Measurements from ENCODE around the gene NECTIN4.
"Not testable (repeated sequence)": the region's sequence is repeated elsewhere in the genome, so short reads cannot be mapped to it uniquely, and the experiment has no call there.

GRCh38 chr1:161115961-161116360 lies 26.6 kb upstream of the NECTIN4 start:
- not testable (repeated sequence) for TF ChIP-seq CTCF (IDR thresholded peaks at IDR 0.05; ENCODE audit: control extremely low read depth in 1 of 3, insufficient read depth in 1 of 3, low read depth in 1 of 3, low read length in 3 of 3); CHD2 (IDR thresholded peaks at IDR 0.05; ENCODE audit: low read length); JUN (IDR thresholded peaks at IDR 0.05; ENCODE audit: low read depth, low read length)
